CD4-positive, alpha-beta memory T cell (primary cell): ENCODE measurements around the gene FRA10AC1. TPM values are rescaled to one million over a fixed set of nuclear protein-coding genes. Genes with fewer than 3 reads are reported as not detected.

Experiments used
- CTCF ChIA-PET: fragments of 350-600 bp; sonication (Branson Sonifier 250); formaldehyde crosslinking; loops from one replicate; lab custom pipeline; 2021; ENCODE audit warnings: inconsistent platforms; ENCODE audit not compliant: partially characterized antibody; lab: Charles Lee
- POLR2A ChIA-PET: fragments of 350-600 bp; sonication (Branson Sonifier 250); formaldehyde crosslinking; loops from one replicate; lab custom pipeline; 2021; ENCODE audit not compliant: partially characterized antibody; lab: Charles Lee
- DNase-seq, 5 donors: peaks; one replicate each; pipeline versions ENCODE4 v3.0.0 to v3.0.0-alpha.2; 2020 to 2022; ENCODE audit warnings: mixed read lengths in 1 of 5
- H3K27ac ChIP-seq: one replicate; pipeline ENCODE4 v1.7.0; 2013; ENCODE audit warnings: low read depth, low read length
- H3K27me3 ChIP-seq: 2 replicates; pipeline ENCODE4 v1.7.0; 2013; ENCODE audit warnings: mild to moderate bottlenecking, low read length, moderate library complexity; ENCODE audit not compliant: insufficient read depth
- H3K36me3 ChIP-seq: 2 replicates; pipeline ENCODE4 v1.7.0; 2013; ENCODE audit warnings: mild to moderate bottlenecking, low read length, moderate library complexity; ENCODE audit not compliant: insufficient read depth
- H3K4me1 ChIP-seq: 2 replicates; pipeline ENCODE4 v1.7.0; 2013; ENCODE audit warnings: mild to moderate bottlenecking, low read length, moderate library complexity; ENCODE audit not compliant: insufficient read depth
- H3K4me3 ChIP-seq, 2 donors: one replicate each; pipeline ENCODE4 v1.7.0; 2013; ENCODE audit warnings: low read length in 2 of 2, mild to moderate bottlenecking in 1 of 2
- H3K9me3 ChIP-seq, 2 donors: one replicate each; pipeline ENCODE4 v1.7.0; 2013; ENCODE audit warnings: low read length in 2 of 2, control low read depth in 1 of 2; ENCODE audit not compliant: control insufficient read depth in 1 of 2
- H3K27ac Mint-ChIP-seq, 7 donors: one replicate each; pipeline ENCODE4 v1.8.0; 2020 to 2021; ENCODE audit warnings: mixed read lengths in 7 of 7, mild to moderate bottlenecking in 6 of 7, inconsistent platforms in 3 of 7, moderate library complexity in 3 of 7
- H3K27me3 Mint-ChIP-seq, 2 donors: one replicate each; pipeline ENCODE4 v1.8.0; 2020 to 2021; ENCODE audit warnings: mixed read lengths in 2 of 2
- H3K36me3 Mint-ChIP-seq, 2 donors: one replicate each; pipeline ENCODE4 v1.8.0; 2020 to 2021; ENCODE audit warnings: mixed read lengths in 2 of 2, inconsistent platforms in 1 of 2, mild to moderate bottlenecking in 1 of 2
- H3K4me1 Mint-ChIP-seq, 4 donors: one replicate each; pipeline ENCODE4 v1.8.0; 2020 to 2021; ENCODE audit warnings: mixed read lengths in 4 of 4, mild to moderate bottlenecking in 1 of 4
- H3K4me3 Mint-ChIP-seq, 8 donors: one replicate each; pipeline ENCODE4 v1.8.0; 2020 to 2021; ENCODE audit warnings: mixed read lengths in 8 of 8, mild to moderate bottlenecking in 7 of 8, moderate library complexity in 6 of 8, inconsistent platforms in 3 of 8
- H3K9me3 Mint-ChIP-seq, 8 donors: one replicate each; pipeline ENCODE4 v1.8.0; 2020 to 2021; ENCODE audit warnings: mixed read lengths in 8 of 8, mild to moderate bottlenecking in 5 of 8, inconsistent platforms in 3 of 8, moderate library complexity in 1 of 8
- intact Hi-C: fragments of 100-400 bp; cut with micrococcal nuclease; formaldehyde crosslinking; loops from one replicate; pipeline ENCODE4 v1.15.1; 2023
- polyA plus RNA-seq, 2 donors: library from polyadenylated mRNA; unstranded; fragments of 300-500 nt; fragmentation: Illumina TruSeq; gene quantifications; one replicate each; pipeline ENCODE4 v1.2.3, GENCODE V29; 2021
- total RNA-seq, 2 experiments: library from RNA; stranded (reverse); gene quantifications; one replicate each; pipeline ENCODE4 v1.2.3, GENCODE V29; 2021

Gene FRA10AC1
- total and polyA plus RNA-seq, 4 experiments from 2014 or later: 7.1 to 32.5 (median 15.1) TPM

DNA sequence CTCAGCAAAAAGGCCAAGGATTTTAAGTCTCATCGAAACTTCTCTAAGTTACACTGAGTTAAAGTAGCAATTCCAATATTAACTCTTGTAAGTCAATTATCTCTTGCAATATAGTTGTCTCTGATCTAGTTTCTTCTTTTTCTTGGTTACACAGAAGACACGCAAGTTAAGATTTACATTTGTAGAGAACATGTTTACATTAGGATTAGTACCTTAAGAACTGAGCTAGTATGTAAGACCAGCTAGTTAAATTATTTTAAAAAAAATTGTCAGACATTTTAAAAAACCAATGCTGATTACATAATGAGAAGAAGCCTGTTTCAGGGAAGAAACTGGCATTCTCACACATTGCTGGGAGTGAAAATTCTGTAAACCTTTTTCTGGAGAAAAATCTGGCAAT, 31.4 kb downstream of the FRA10AC1 start:
- Histone ChIP-seq H3K27ac (no peak overlapping the region), H3K4me1 (no peaks in the 10 kb centered on the region), H3K4me3 (no peak overlapping the region), H3K36me3 (peaks cover 24% of the 10 kb centered on the region), H3K9me3 (no peaks in the 10 kb centered on the region), H3K27me3 (no peaks in the 10 kb centered on the region)
- CTCF ChIA-PET: no interaction called here
- intact Hi-C loops: loop anchor here (10.0 kb wide), 1 partner anchor 116 kb away; no protein-coding TSS in a partner anchor
- peaks cover 0 to 7% (median 1%) of the 10 kb centered on the region in 4 donors for H3K4me1 Mint-ChIP-seq
- H3K27ac Mint-ChIP-seq: no peak overlapping the region
- H3K4me3 Mint-ChIP-seq: no peak overlapping the region
- POLR2A ChIA-PET: interaction anchor here (1.3 kb wide), 1 partner anchor 10 kb away, joined by 3 read pairs; no protein-coding TSS in a partner anchor
- no peaks in the 10 kb centered on the region for H3K9me3 Mint-ChIP-seq
- peaks cover 36 to 62% of the 10 kb centered on the region in 2 donors for H3K36me3 Mint-ChIP-seq
- H3K27me3 Mint-ChIP-seq: no peaks in the 10 kb centered on the region
- no peak for DNase-seq

DNA sequence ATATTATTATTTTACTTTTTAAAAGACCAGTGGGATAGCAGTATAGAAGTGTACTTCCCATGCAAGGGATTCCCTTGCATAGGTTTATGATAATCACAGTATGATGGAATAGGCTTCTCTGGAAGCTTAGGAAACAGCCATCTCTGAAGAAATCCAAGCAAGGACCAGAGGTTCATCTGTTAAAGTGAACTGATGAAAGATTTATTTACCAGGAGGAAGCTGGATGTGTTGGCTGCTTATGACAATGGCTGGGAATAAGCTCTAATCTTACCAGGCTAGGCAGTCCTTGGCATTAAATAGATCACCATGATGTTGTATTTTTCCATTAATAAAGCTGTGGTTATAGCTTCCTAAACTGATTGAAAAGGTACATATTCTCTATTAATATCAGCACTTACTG, 32.0 kb downstream of the FRA10AC1 start:
- no peaks in the 10 kb centered on the region for H3K9me3 Mint-ChIP-seq
- Histone ChIP-seq H3K4me1 (no peaks in the 10 kb centered on the region), H3K4me3 (no peak overlapping the region), H3K36me3 (peaks cover 24% of the 10 kb centered on the region), H3K27ac (no peak overlapping the region), H3K9me3 (no peaks in the 10 kb centered on the region), H3K27me3 (no peaks in the 10 kb centered on the region)
- H3K27ac Mint-ChIP-seq: no peak overlapping the region
- H3K36me3 Mint-ChIP-seq: peaks cover 39 to 58% of the 10 kb centered on the region in 2 donors
- CTCF ChIA-PET: no interaction called here
- peaks cover 0 to 7% (median 1%) of the 10 kb centered on the region in 4 donors for H3K4me1 Mint-ChIP-seq
- H3K4me3 Mint-ChIP-seq: no peak overlapping the region
- H3K27me3 Mint-ChIP-seq: no peaks in the 10 kb centered on the region
- no peak for DNase-seq
- POLR2A ChIA-PET: interaction anchor here (1.3 kb wide), 1 partner anchor 9 kb away, joined by 3 read pairs; no protein-coding TSS in a partner anchor
- intact Hi-C loops: loop anchor here (10.0 kb wide), 1 partner anchor 116 kb away; no protein-coding TSS in a partner anchor

- no peak overlapping the region for H3K27ac Mint-ChIP-seq
- H3K36me3 ChIP-seq: peaks cover 7% of the 10 kb centered on the region
- peaks cover 32 to 57% of the 10 kb centered on the region in 2 donors for H3K36me3 Mint-ChIP-seq
- H3K9me3 ChIP-seq: no peaks in the 10 kb centered on the region
- intact Hi-C loops: no loop called here
- ChIA-PET POLR2A (no interaction called here), CTCF (no interaction called here)
- H3K27me3 ChIP-seq: no peaks in the 10 kb centered on the region
- H3K4me3 ChIP-seq: no peak overlapping the region
- no peak overlapping the region for H3K27ac ChIP-seq
- H3K4me1 Mint-ChIP-seq: peaks cover 0 to 3% (median 1%) of the 10 kb centered on the region in 4 donors
- H3K4me1 ChIP-seq: no peaks in the 10 kb centered on the region
- DNase-seq: no peak
- no peak overlapping the region for H3K4me3 Mint-ChIP-seq
- no peaks in the 10 kb centered on the region for H3K9me3 Mint-ChIP-seq
- H3K27me3 Mint-ChIP-seq: no peaks in the 10 kb centered on the region
Measured at GRCh38 chr10:93667795-93668194, 34.6 kb downstream of the FRA10AC1 start.

DNA sequence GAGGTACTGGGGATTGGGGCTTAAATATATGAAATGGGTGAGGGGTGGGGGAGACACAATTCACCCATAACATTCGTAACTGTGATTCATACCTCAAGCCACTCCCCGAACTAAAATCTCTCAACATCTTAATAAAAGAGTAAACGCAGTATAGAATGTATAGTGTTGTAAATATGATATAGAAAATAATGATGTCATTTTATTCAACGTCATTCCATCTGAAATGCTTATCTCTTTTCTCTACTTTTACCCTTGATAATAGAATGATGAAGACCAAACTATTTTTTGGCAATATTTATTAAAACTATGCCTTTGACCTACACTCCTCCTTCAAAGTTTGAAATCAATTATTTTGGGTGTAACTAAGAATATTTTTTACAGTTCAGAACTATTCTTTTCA, 36.4 kb downstream of the FRA10AC1 start:
- H3K4me3 Mint-ChIP-seq: no peak overlapping the region
- H3K9me3 Mint-ChIP-seq: no peaks in the 10 kb centered on the region
- ChIA-PET POLR2A (interaction anchor here (0.6 kb wide), 1 partner anchor 37 kb away, joined by 3 read pairs; the partner anchor contains the start of gene FRA10AC1), CTCF (no interaction called here)
- Histone ChIP-seq H3K27me3 (no peaks in the 10 kb centered on the region), H3K4me3 (no peak overlapping the region), H3K9me3 (no peaks in the 10 kb centered on the region), H3K36me3 (peaks cover 4% of the 10 kb centered on the region), H3K27ac (no peak overlapping the region), H3K4me1 (no peaks in the 10 kb centered on the region)
- H3K4me1 Mint-ChIP-seq: peaks cover 0 to 2% (median 0%) of the 10 kb centered on the region in 4 donors
- no peak overlapping the region for H3K27ac Mint-ChIP-seq
- no peak for DNase-seq
- intact Hi-C loops: no loop called here
- peaks cover 44 to 56% of the 10 kb centered on the region in 2 donors for H3K36me3 Mint-ChIP-seq
- H3K27me3 Mint-ChIP-seq: no peaks in the 10 kb centered on the region

DNA sequence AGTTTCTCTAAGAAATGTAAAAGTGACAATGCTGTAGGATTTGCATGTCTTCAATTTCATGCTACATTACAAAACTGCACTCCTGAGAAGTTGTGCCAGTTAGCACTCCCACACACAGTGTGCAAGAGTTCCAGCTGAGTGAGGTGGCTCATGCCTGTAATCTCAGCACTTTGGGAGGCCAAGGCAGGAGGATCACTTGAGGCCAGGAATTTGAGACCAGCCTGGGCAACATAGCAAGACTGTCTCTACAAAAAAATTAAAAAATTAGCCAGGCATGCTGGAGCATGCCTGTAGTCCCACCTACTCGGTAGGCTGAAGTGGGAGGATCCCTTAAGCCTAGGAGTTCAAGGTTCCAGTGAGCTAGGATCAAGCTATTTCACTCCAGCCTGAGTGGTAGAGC, 44.6 kb downstream of the FRA10AC1 start:
- no peaks in the 10 kb centered on the region for H3K36me3 ChIP-seq
- H3K27me3 ChIP-seq: no peaks in the 10 kb centered on the region
- H3K4me3 Mint-ChIP-seq: no peak overlapping the region
- H3K27ac ChIP-seq: no peak overlapping the region
- ChIA-PET CTCF (no interaction called here), POLR2A (no interaction called here)
- no peak overlapping the region for H3K4me3 ChIP-seq
- H3K36me3 Mint-ChIP-seq: peaks cover 23 to 31% of the 10 kb centered on the region in 2 donors
- no peaks in the 10 kb centered on the region for H3K27me3 Mint-ChIP-seq
- H3K4me1 ChIP-seq: no peaks in the 10 kb centered on the region
- peaks cover 0 to 2% (median 0%) of the 10 kb centered on the region in 4 donors for H3K4me1 Mint-ChIP-seq
- DNase-seq: no peak
- peak overlapping the region in 2 of 7 donors; percentile 55 to 75 for H3K27ac Mint-ChIP-seq
- H3K9me3 ChIP-seq: no peaks in the 10 kb centered on the region
- intact Hi-C loops: no loop called here
- peaks cover 0 to 3% (median 0%) of the 10 kb centered on the region in 8 donors for H3K9me3 Mint-ChIP-seq

GRCh38 chr10:93656155-93656554, 46.2 kb downstream of the FRA10AC1 start:
- Mint-ChIP-seq H3K27me3 (peaks cover 0 to 2% of the 10 kb centered on the region in 2 donors), H3K4me1 (peaks cover 0 to 1% (median 0%) of the 10 kb centered on the region in 4 donors), H3K4me3 (no peak overlapping the region), H3K36me3 (peaks cover 19 to 21% of the 10 kb centered on the region in 2 donors), H3K27ac (no peak overlapping the region), H3K9me3 (peaks cover 0 to 3% (median 0%) of the 10 kb centered on the region in 8 donors)
- no peak overlapping the region for H3K27ac ChIP-seq
- DNase-seq: no peak
- H3K27me3 ChIP-seq: no peaks in the 10 kb centered on the region
- no peak overlapping the region for H3K4me3 ChIP-seq
- H3K9me3 ChIP-seq: no peaks in the 10 kb centered on the region
- ChIA-PET CTCF (no interaction called here), POLR2A (interaction anchor here (1.1 kb wide), 1 partner anchor 46 kb away, joined by 3 read pairs; the partner anchor contains the start of gene FRA10AC1)
- intact Hi-C loops: no loop called here
- no peaks in the 10 kb centered on the region for H3K4me1 ChIP-seq
- H3K36me3 ChIP-seq: no peaks in the 10 kb centered on the region

GRCh38 chr10:93654201-93654600, 48.2 kb downstream of the FRA10AC1 start:
- intact Hi-C loops: no loop called here
- CTCF ChIA-PET: no interaction called here

More at GRCh38 chr10:93654201-93654600, 48.2 kb downstream of the FRA10AC1 start:
- H3K36me3 Mint-ChIP-seq: peaks cover 2 to 3% of the 10 kb centered on the region in 2 donors
- Histone ChIP-seq H3K27me3 (no peaks in the 10 kb centered on the region), H3K36me3 (no peaks in the 10 kb centered on the region), H3K9me3 (no peaks in the 10 kb centered on the region), H3K4me1 (no peaks in the 10 kb centered on the region), H3K27ac (no peak overlapping the region), H3K4me3 (no peak overlapping the region)
- POLR2A ChIA-PET: no interaction called here
- H3K4me1 Mint-ChIP-seq: no peaks in the 10 kb centered on the region
- peaks cover 0 to 3% (median 0%) of the 10 kb centered on the region in 8 donors for H3K9me3 Mint-ChIP-seq
- peaks cover 0 to 4% of the 10 kb centered on the region in 2 donors for H3K27me3 Mint-ChIP-seq
- no peak overlapping the region for H3K4me3 Mint-ChIP-seq
- DNase-seq: no peak
- no peak overlapping the region for H3K27ac Mint-ChIP-seq
